OCI-LY1 (cell line): ENCODE results near the gene CDK9.
A peak's percentile ranks its signal among the peaks of the same experiment; 100 is the strongest.

Experiments
- H2AFZ ChIP-seq: fragments of 200-600 bp; sonication (generic), shearing (Covaris generic); 2 replicates; pipeline ENCODE4 v1.6.0; 2014; ENCODE audit warnings: antibody characterized with exemption, mild to moderate bottlenecking, low read length
- H3F3A ChIP-seq: fragments of 200-600 bp; sonication (generic), shearing (Covaris generic); 2 replicates; pipeline ENCODE4 v1.6.0; 2014; ENCODE audit warnings: mild to moderate bottlenecking, antibody characterized with exemption, low read length, moderate library complexity; ENCODE audit not compliant: insufficient read depth
- H3K27ac ChIP-seq: fragments of 200-600 bp; sonication (generic); 2 replicates; pipeline ENCODE4 v1.5.1; 2014; ENCODE audit warnings: low read length, mixed run types, mild to moderate bottlenecking, low read depth; ENCODE audit not compliant: poor library complexity, severe bottlenecking
- H3K27me3 ChIP-seq: fragments of 200-600 bp; sonication (generic); 2 replicates; pipeline ENCODE4 v1.6.0; 2014; ENCODE audit warnings: antibody characterized with exemption, mild to moderate bottlenecking, low read length, moderate library complexity; ENCODE audit not compliant: insufficient read depth
- H3K36me3 ChIP-seq: fragments of 200-600 bp; sonication (generic); 2 replicates; pipeline ENCODE4 v1.6.1; 2014; ENCODE audit warnings: mild to moderate bottlenecking, antibody characterized with exemption, low read length, moderate library complexity, mixed read lengths; ENCODE audit not compliant: insufficient read depth
- H3K4me1 ChIP-seq: fragments of 200-600 bp; sonication (generic); 2 replicates; pipeline ENCODE4 v1.5.1; 2014; ENCODE audit warnings: mild to moderate bottlenecking, low read length, moderate library complexity; ENCODE audit not compliant: insufficient read depth, severe bottlenecking
- H3K4me2 ChIP-seq: fragments of 200-600 bp; sonication (generic), shearing (Covaris generic); 2 replicates; pipeline ENCODE4 v1.6.1; 2014; ENCODE audit warnings: low read length
- H3K4me3 ChIP-seq: fragments of 200-600 bp; sonication (generic); 2 replicates; pipeline ENCODE4 v1.5.1; 2014; ENCODE audit warnings: low read length, low read depth, mild to moderate bottlenecking, mixed read lengths; ENCODE audit not compliant: poor library complexity, severe bottlenecking
- H3K79me2 ChIP-seq: fragments of 200-600 bp; shearing (Covaris generic); 2 replicates; pipeline ENCODE4 v1.6.1; 2016; ENCODE audit warnings: mixed run types, low read length, mixed read lengths; ENCODE audit not compliant: insufficient read depth
- H3K9ac ChIP-seq: fragments of 200-600 bp; sonication (generic), shearing (Covaris generic); 2 replicates; pipeline ENCODE4 v1.6.1; 2014; ENCODE audit warnings: mild to moderate bottlenecking, low read length, mixed read lengths
- H3K9me2 ChIP-seq: fragments of 200-600 bp; sonication (generic), shearing (Covaris generic); 2 replicates; pipeline ENCODE4 v1.6.1; 2014; ENCODE audit warnings: low read depth, mild to moderate bottlenecking, low read length, mixed read lengths
- H3K9me3 ChIP-seq: fragments of 200-600 bp; shearing (Covaris generic); 2 replicates; pipeline ENCODE4 v1.6.1; 2014; ENCODE audit warnings: low read length, mixed read lengths
- H4K20me1 ChIP-seq: fragments of 200-600 bp; sonication (generic), shearing (Covaris generic); 2 replicates; pipeline ENCODE4 v1.6.0; 2016; ENCODE audit warnings: mild to moderate bottlenecking, low read length; ENCODE audit not compliant: insufficient read depth
- CTCF ChIP-seq: fragments of 200-600 bp; sonication (generic), shearing (Covaris generic); IDR thresholded peaks from 2 replicates; pipeline ENCODE4 v1.5.1; 2017; ENCODE audit warnings: mild to moderate bottlenecking, antibody characterized with exemption, low read length, moderate library complexity, mixed read lengths
- EZH2 ChIP-seq: fragments of 200-600 bp; sonication (generic), shearing (Covaris generic); IDR thresholded peaks from 2 replicates; pipeline ENCODE4 v1.8.0; 2017; ENCODE audit warnings: borderline replicate concordance, mixed run types, mild to moderate bottlenecking, antibody characterized with exemption, low read length, moderate library complexity, mixed read lengths

The CDK9 gene

GRCh38 chr9:127785933-127786772 lies at the start of gene CDK9:
TSS of gene CDK9 (plus strand) at chr9:127786034. CDS start at chr9:127786149, 115 bp downstream.
- H3K27me3 ChIP-seq, result no peaks in the 10 kb centered on the region
- 0 out of 2 replicates have a peak, but pooled peaks cover 4% of the 10 kb centered on the region for H3F3A ChIP-seq
- peak within 1 kb of the TSS; percentile 100 for H3K4me3 ChIP-seq
- peak within 1 kb of the TSS; percentile 85 for H3K27ac ChIP-seq
- peaks cover 40% of the 10 kb centered on the region for H3K4me1 ChIP-seq
- H2AFZ ChIP-seq, result no peak within 1 kb of the TSS
- peak within 1 kb of the TSS; percentile 80 for H3K4me2 ChIP-seq
- H3K9ac ChIP-seq, result peak within 1 kb of the TSS; percentile 100
- TF ChIP-seq EZH2 (no peak), CTCF (no peak)
- H3K36me3 ChIP-seq, result peaks cover 52% of the 10 kb centered on the region
- H3K9me2 ChIP-seq, result no peaks in the 10 kb centered on the region
- no peaks in the 10 kb centered on the region for H4K20me1 ChIP-seq
- H3K9me3 ChIP-seq, result no peaks in the 10 kb centered on the region
- H3K79me2 ChIP-seq, result peaks cover 10% of the 10 kb centered on the region; the same call in 1 of the 2 replicates

GRCh38 chr9:127738666-127739065 lies 47.2 kb upstream of the CDK9 start:
- Histone ChIP-seq H3K9me2 (no peaks in the 10 kb centered on the region), H2AFZ (no peak overlapping the region), H3K79me2 (no peaks in the 10 kb centered on the region), H3K4me3 (no peak overlapping the region), H3K4me1 (peaks cover 23% of the 10 kb centered on the region), H3F3A (no peaks in the 10 kb centered on the region), H3K4me2 (no peak overlapping the region), H3K27me3 (no peaks in the 10 kb centered on the region), H3K9me3 (no peaks in the 10 kb centered on the region), H4K20me1 (no peaks in the 10 kb centered on the region), H3K9ac (no peak overlapping the region), H3K27ac (no peak overlapping the region), H3K36me3 (peaks cover 13% of the 10 kb centered on the region; the same call in 1 of the 2 replicates)
- no peak for TF ChIP-seq EZH2
- TF ChIP-seq CTCF, result no peak

- Histone ChIP-seq H2AFZ (no peak overlapping the region), H3K4me1 (peaks cover 17% of the 10 kb centered on the region), H3K4me3 (no peak overlapping the region), H3K9ac (no peak overlapping the region), H3K4me2 (no peak overlapping the region), H3K36me3 (peaks cover 13% of the 10 kb centered on the region; the same call in 1 of the 2 replicates), H3K79me2 (no peaks in the 10 kb centered on the region), H4K20me1 (no peaks in the 10 kb centered on the region), H3K27ac (no peak overlapping the region), H3K9me2 (no peaks in the 10 kb centered on the region), H3K27me3 (no peaks in the 10 kb centered on the region), H3F3A (no peaks in the 10 kb centered on the region), H3K9me3 (no peaks in the 10 kb centered on the region)
- TF ChIP-seq EZH2 (no peak), CTCF (no peak)
Observed at GRCh38 chr9:127739614-127740330, 46.1 kb upstream of the CDK9 start.
